Islet precursor cell (in vitro differentiated cells): ENCODE data around the gene SLC40A1.

Experiments used
- DNase-seq: peaks from one replicate; pipeline ENCODE4 v3.0.0-alpha.2; 2018

Gene SLC40A1

GRCh38 chr2:189595417-189595816 is 14.8 kb upstream of the SLC40A1 start:
- no peak for DNase-seq

- no peak for DNase-seq
Measured at GRCh38 chr2:189594305-189594704, 13.7 kb upstream of the SLC40A1 start.

GRCh38 chr2:189593115-189593514 is 12.5 kb upstream of the SLC40A1 start:
- DNase-seq = no peak

DNA sequence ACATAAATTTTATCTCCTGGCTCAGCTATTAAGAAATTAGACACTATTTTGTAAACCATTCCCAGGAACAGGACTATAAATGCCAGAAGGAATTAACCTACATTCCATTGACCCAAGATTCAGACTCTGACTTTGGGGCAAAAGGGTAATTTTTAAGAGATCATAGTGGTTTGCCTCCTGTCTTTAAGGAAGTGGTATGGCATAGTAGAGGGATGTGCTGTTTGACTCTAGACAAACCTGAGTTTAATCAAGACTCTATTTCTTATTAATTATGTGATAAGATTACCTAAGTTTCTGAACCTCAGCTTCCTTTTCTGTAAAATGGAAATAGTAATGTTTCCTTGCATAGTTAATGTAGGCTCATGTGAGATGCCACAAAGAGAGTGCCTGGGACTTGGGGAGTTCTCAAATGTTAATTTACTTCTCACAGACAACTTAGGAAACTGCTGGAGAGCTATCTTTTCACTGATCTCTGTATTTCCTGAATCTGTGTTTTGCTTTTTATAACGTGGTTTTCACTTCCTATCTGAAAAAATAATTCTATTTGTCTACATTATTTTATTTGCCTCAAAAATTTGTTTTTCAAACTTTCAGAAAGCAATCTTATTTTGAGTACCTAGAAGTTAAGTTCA is 11.9 kb upstream of the SLC40A1 start:
- DNase-seq = no peak

- no peak for DNase-seq
Measured at GRCh38 chr2:189587780-189588179, 7.2 kb upstream of the SLC40A1 start.

DNA sequence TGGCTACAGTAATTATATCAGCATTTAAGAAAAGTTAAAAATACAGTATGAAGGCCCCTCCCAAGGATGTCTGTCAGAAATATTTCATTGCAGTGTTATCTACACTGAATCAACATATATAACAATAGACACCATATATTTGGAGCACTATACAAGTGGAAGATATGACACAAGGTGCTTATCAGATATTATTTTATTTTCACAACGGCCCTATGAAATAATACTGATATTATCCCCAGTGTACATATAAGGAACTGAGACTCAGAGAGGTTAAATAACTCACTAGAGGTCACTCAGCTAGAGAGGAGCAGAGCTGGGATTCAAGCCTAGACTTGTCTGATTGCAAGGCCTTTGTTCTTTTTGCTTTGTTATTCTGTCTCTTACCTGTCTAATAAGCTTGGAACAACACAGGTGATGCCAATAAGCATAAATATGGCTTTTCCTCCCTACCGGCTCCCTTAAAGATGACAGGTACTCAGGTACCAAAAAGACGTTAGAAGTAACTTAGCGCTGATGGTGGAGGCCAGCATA is 4.7 kb upstream of the SLC40A1 start:
- no peak for DNase-seq

DNA sequence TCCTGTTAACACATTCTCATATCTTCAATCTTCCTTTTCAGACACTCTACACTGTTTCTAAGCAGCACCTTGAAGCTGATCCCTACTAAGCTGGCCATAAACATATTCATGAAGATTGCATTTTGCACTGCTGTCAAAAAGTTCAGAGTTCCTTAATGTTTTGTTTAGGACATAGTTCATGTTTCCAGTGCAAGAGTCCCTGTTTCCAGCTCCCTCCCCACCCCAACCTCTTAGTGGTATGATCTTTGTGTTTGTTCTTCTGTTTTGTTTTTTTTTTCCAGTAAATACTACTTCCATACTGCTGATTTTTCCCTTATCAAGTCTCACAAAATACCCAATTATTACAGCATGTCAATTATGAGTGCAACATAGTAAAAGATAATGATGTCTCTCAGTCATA is 4.1 kb upstream of the SLC40A1 start:
- no peak for DNase-seq

- DNase-seq = no peak
Measured at GRCh38 chr2:189583227-189584198, 2.9 kb upstream of the SLC40A1 start.

DNA sequence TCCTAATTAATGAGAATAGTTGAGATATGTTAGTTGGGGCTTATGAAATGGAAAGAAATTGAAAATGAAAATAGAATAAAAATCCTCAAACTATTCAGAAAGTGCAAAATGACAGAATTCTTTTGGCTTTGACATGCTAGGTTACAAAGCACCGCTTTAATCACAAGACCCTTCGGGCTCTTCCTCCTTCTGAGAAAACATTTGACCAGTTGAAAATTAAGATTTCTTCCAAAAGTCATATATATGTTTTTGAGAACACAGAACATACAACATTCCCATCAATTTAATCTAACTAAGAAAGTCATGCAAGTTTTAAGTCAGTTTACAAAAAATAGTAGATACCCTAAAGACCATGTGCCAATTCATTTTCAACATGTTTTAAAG is 2.2 kb upstream of the SLC40A1 start:
- no peak for DNase-seq

- DNase-seq = no peak
Measured at GRCh38 chr2:189582140-189582808, 1.7 kb upstream of the SLC40A1 start.

GRCh38 chr2:189581354-189582139 is 961 bp upstream of the SLC40A1 start:
- DNase-seq = peak; percentile 82

- DNase-seq = peak; percentile 79
Measured at GRCh38 chr2:189580241-189580651, 340 bp downstream of the SLC40A1 start.

DNA sequence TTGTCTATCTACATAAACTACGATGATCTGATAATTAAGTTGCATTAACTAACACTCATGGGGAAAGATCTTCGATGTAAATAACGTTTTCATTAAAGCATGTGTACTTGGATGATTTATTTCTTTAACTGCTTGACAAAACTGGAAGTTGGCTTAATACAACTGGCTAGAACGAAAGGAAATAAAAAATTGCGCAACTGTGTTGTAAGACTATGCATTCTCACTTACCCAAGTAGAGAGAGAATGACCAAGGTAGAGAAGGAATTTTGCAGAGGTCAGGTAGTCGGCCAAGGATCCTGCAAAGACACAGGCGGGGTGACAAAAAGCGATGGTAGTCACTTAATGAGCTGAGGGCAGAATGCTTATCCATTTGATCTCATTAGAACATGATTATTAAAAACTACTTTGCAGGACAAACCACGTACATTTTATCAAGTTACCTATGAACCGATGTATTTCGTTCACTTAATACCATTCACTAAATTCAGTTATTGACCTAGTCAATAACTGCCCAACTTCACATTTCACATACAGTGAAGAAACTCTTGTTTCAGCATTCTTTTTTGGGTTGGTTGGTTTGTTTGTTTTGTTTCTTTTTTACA is 900 bp downstream of the SLC40A1 start:
- DNase-seq = no peak

DNA sequence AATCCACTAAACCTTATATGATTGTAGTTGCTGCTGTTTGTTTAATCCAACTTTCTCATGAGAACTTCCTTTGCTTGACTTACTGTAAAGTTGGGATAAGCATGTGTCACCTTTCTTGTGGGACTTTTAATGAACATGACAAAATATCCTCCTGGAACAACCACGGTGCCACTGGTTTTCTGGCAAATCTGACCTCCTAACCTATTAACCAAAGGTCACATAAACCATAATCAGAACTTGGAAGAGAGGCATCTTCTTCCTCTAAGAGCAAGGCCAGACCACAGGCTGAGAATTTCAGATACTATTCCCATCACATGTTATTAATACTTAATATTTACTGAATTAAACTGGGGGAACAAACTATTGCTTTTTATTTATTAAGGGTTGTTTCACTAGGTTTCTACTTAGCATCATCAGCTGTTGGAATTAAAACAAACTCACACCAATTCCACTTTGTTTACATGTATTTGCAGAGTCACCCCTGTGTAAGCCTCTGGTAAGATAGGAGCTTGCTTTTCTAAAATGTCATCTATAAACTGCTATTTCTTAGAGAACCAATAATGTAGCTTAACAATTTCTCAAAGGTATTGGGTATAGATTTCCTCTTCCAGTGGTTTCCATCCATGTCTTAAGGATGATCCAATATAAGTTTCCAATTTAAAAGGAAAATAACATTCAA is 2.2 kb downstream of the SLC40A1 start:
- no peak for DNase-seq

GRCh38 chr2:189577121-189577520 is 3.5 kb downstream of the SLC40A1 start:
- no peak for DNase-seq

GRCh38 chr2:189576396-189576795 is 4.2 kb downstream of the SLC40A1 start:
- no peak for DNase-seq

GRCh38 chr2:189574793-189575475 is 5.7 kb downstream of the SLC40A1 start:
- DNase-seq = peak; percentile 80

DNA sequence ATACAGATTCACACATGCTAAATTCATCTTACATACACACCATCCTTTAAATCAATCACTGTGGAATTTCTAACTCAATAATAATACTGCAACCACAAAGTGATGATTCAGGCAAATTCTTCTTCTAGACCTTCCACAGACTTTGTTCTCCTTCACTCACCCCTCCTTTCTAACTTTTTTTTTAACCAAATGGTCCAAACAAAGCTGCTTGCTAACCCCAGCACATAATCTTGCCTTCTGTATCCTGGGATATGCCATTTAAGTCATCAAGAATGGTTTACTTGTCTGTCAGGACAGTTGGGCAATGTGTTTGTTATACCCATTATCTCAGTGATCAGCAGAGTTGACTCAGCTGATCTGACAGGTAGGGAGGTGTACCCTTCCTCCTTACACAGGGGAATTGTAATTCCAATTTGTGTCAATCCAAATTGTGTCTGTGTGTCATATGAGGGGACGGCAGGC is 10.0 kb downstream of the SLC40A1 start:
- no peak for DNase-seq

- no peak for DNase-seq
Measured at GRCh38 chr2:189569295-189569910, 11.2 kb downstream of the SLC40A1 start.

DNA sequence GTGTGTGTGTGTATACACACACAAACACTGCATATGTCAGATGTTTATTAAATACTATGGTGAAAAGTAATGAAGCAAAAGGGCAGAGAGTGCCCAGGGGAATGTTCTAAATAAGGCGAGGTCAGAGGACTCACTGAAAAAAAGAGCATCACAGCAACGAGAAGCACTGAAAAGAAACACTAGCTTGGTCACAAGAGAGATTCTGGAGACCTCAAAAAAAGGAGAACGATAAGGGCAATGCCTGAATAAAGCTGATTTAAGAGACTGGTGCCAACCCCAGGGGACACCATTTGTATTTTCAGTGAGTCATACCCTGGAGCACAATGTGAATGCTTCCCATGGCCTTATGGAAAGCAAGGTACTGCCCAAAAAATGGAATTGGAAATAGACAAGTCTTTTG is 14.5 kb downstream of the SLC40A1 start:
- DNase-seq = no peak
